NCI-H2081 (cell line): ENCODE data around the gene GPR151.
"Not testable (repeated sequence)": the region's sequence is repeated elsewhere in the genome, so short reads cannot be mapped to it uniquely, and the experiment has no call there.

ENCODE experiments used
- DNase-seq, 2 experiments: peaks; one replicate each; lab custom pipeline; 2025; lab: John Stamatoyannopoulos, UW

The GPR151 gene

GRCh38 chr5:146516151-146516475, at the start of gene GPR151:
Gene GPR151, minus strand, starts transcription at chr5:146516190. Its CDS starts 77 bp downstream, at chr5:146516113.
- DNase-seq = no peak

- DNase-seq = peak; percentile 1 to 2
These were observed 48.2 kb upstream of the GPR151 start for GRCh38 chr5:146564007-146564762.

GRCh38 chr5:146562461-146562860, 46.5 kb upstream of the GPR151 start:
- DNase-seq = no peak

GRCh38 chr5:146561711-146562110, 45.7 kb upstream of the GPR151 start:
- DNase-seq = no peak

GRCh38 chr5:146560205-146560812, 44.3 kb upstream of the GPR151 start:
- DNase-seq = no peak

- not testable (repeated sequence) for DNase-seq
These were observed 40.9 kb upstream of the GPR151 start for GRCh38 chr5:146556884-146557283.

GRCh38 chr5:146553446-146553845, 37.5 kb upstream of the GPR151 start:
- no peak for DNase-seq

GRCh38 chr5:146549615-146550014, 33.6 kb upstream of the GPR151 start:
- no peak for DNase-seq

- no peak for DNase-seq
These were observed 32.9 kb upstream of the GPR151 start for GRCh38 chr5:146548781-146549449.

- no peak for DNase-seq
These were observed 28.2 kb upstream of the GPR151 start for GRCh38 chr5:146544232-146544631.

GRCh38 chr5:146541958-146542849, 26.2 kb upstream of the GPR151 start:
- DNase-seq = peak; percentile 52 to 56

GRCh38 chr5:146540414-146540813, 24.4 kb upstream of the GPR151 start:
- DNase-seq = no peak

- no peak for DNase-seq
These were observed 24.0 kb upstream of the GPR151 start for GRCh38 chr5:146539973-146540372.

- DNase-seq = no peak
These were observed 22.4 kb upstream of the GPR151 start for GRCh38 chr5:146538432-146538831.

GRCh38 chr5:146533882-146534281, 17.9 kb upstream of the GPR151 start:
- no peak for DNase-seq

GRCh38 chr5:146533260-146533857, 17.4 kb upstream of the GPR151 start:
- peak; percentile 43 to 74 for DNase-seq

- DNase-seq = no peak
These were observed 14.0 kb upstream of the GPR151 start for GRCh38 chr5:146529984-146530383.

- DNase-seq = no peak
These were observed 12.2 kb upstream of the GPR151 start for GRCh38 chr5:146528236-146528635.

GRCh38 chr5:146527785-146528184, 11.8 kb upstream of the GPR151 start:
- no peak for DNase-seq

GRCh38 chr5:146523698-146524097, 7.7 kb upstream of the GPR151 start:
- DNase-seq = no peak

GRCh38 chr5:146521403-146522106, 5.6 kb upstream of the GPR151 start:
- DNase-seq = no peak
